HG03469 (cell line): Measurements from ENCODE around the gene CCDC102A.
A peak's percentile ranks its signal among the peaks of the same experiment; 100 is the strongest.

ENCODE experiments used
- ATAC-seq: cut with Tn5 transposase; IDR thresholded peaks from one replicate; pipeline ENCODE4 v1.9.1; 2021; ENCODE audit warnings: mild to moderate bottlenecking, moderate library complexity, moderate number of reproducible peaks; ENCODE audit not compliant: unreplicated experiment

Gene CCDC102A

GRCh38 chr16:57479976-57480753, 56.2 kb downstream of the CCDC102A start:
- ATAC-seq, result no peak

- no peak for ATAC-seq
These were observed 57.0 kb downstream of the CCDC102A start for GRCh38 chr16:57479205-57479975.

DNA sequence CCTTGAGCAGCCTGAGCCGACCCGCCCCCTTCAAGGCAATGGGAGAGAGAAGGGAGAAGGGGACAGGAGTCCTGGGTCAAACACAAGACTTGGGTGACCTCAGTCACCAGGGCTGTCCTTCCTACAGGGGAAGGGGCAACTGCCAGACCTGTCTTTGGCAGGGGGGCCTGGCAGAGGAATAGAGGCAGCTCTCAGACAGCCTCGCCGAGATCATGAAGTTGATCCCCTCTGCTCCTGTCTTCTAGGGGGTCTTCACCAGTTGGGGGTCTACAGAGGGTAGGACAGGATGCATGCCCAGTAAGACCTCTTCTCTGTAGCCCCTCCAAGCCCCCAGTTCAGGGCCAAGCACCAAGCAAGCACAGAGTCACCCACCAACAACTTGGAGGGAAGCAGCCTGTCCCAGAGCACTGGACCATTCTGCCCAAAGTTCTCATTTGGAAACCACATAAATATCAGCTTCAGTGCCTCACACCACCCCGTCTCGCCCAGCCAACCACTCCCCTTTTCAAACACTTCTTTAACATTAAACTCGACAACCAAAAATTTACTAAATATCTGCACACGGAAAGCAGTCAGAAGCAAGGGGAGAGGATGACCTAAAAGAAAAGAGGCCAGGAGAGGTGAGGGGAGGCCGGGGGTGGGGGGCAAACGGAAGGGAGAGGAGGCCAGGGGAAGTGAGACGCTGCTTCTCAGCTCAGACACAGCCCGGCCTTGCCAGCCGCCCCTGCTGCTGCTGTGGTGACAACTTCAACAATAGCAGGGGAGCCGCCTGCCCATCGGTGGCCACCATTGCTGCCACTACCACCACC, 57.8 kb downstream of the CCDC102A start:
- ATAC-seq, result no peak

- ATAC-seq, result no peak
These were observed 58.7 kb downstream of the CCDC102A start for GRCh38 chr16:57477531-57478202.

GRCh38 chr16:57476546-57477410, 59.6 kb downstream of the CCDC102A start:
- ATAC-seq, result no peak

DNA sequence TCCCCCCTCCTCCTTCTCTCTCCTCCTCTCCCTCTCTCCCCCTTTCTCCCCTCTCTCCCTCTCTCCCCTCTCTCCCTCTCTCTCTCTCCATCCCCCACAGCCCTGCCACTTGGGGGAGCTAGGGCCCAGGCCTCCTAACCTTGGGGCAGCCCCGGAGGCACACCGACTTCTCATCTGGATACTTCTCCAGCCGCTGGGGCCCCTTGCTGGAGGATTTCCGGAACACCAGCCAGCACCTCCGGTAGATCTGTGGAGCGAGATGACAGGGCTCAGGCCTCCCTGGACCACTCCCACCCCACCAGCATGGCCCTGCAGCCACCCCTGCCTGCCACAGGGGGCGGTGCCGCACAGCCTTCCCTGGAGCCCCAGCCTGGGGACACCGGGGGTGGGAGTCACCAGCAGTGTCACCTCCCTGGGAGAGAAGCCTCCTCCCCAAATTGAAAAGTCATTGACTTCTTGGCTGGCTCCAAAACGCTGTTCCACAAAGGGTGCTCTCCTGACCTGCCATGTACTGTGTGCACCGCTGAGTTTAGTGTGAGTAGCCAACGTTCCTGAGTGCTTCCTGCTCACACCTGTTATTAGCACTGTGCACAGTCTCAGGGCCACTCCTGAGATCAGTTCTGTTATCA, 60.5 kb downstream of the CCDC102A start:
- peak; percentile 72 for ATAC-seq

DNA sequence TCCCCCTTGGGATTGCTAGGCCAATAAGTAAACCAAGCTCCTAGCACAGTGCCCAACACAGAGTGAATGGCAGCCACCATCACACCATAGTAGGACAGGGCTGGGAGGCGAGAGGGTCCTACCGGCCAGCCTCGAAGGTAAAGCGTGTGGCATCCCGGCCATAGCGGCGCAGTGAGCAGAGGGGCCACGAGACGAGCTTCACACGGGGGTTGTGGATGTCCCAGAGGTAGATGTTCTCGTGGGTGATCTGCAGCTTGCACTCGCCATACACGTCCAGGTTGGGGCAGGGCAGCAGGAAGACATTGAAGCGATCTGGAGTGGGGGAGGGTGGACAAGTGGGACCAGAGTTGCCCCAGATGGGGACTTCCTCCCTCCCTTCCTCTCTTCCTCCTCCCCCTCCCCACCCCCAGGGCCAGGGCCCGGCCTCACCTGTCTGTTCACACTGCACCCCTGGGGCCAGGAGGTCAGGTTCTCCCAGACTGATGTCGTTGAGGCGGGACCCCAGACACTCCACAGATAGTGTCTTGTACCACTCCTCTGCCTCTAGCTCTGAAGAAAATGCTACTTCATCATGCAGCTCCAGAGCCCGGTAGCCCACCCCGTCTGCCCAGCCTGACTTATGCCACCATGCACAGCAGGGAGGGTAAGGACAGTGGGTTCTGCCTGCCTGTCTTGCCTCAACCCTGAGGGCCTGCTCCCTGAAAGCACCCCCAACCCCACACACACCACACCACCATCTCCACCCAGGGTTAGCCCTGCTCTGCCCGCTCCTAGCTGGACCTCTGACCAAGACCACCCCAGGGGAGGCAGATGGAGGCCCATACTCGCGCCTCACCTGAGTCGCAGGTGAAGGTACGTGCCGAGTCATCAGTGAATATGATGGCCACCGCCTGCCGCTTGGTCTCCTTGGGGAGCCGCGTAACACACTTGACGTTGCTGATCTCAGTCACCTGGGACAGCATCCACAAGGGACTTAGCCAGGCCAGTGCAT, 61.4 kb downstream of the CCDC102A start:
- no peak for ATAC-seq

GRCh38 chr16:57473906-57474305, 62.5 kb downstream of the CCDC102A start:
- ATAC-seq, result no peak

DNA sequence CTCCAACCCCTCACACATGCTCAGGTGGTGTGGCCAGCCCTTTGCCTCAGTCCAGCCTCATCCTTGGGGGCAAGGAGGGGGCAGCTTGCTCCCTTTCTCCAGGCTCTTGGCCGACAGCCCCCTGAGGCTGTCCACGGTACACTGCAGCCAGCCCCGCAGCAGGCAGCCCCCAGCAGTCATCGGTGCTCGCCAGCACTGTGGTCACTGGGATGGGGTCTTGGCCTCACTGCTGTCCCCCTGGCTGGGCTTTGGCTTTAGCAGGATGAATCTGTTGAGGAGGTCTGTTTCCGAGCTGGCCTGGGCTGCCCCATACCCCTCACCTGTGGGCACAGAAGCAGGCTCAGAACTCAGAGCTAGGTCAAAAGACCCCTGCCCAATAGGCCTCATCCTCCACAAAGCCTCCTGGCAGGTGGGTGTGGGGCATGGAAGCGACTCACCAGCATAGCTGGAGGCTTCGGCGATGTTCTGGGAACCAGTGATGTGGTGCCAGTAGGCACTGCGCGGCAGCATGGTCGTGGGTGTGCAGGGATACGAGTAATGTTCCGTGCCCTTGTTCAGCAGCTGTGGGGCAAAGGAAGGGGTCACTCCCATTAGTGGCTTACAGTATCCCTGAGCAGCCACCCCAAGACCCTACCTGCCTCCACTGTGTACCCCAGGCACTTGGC, 63.1 kb downstream of the CCDC102A start:
- no peak for ATAC-seq

- ATAC-seq, result no peak
These were observed 63.7 kb downstream of the CCDC102A start for GRCh38 chr16:57472665-57473060.

GRCh38 chr16:57471852-57472664, 64.3 kb downstream of the CCDC102A start:
- no peak for ATAC-seq

DNA sequence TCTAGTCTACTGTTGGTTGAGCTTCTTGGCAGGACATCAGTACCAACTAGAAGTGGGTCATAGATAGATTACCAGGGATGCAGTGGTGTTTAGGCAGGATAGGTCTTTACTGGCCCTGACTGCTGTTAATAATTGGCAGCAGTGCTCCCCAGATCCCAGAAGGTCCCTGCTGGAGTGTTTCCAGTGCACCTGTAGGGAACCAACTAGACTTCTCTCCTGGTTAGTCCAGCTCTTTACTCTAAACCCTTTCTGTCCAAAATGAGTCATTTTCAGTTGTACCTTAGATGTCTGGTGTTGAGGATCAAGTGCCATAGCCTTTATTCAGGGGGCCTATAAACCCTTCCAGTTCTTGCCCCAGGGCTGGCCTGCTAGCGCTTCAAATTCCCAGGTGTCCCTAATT, 65.2 kb downstream of the CCDC102A start:
- ATAC-seq, result no peak

DNA sequence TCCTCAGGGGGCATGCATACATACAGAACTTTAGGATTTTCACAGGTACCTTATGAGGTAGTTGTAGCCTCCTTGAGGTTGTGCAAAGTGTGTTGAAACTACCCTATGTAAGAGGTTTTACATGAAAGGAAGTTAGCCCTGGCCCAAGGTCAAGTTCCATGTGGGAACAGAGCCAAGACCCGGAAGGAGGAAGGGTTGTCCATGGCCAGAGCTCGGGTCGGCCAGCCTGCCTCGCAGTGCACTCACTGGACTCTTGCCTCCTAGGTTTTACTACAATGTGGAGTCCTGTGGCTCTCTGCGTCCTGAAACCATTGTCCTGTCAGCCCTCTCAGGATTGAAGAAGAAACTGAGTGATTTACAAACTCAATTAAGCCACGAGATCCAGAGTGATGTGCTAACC, 65.7 kb downstream of the CCDC102A start:
- no peak for ATAC-seq

GRCh38 chr16:57469917-57470470, 66.4 kb downstream of the CCDC102A start:
- ATAC-seq, result no peak

DNA sequence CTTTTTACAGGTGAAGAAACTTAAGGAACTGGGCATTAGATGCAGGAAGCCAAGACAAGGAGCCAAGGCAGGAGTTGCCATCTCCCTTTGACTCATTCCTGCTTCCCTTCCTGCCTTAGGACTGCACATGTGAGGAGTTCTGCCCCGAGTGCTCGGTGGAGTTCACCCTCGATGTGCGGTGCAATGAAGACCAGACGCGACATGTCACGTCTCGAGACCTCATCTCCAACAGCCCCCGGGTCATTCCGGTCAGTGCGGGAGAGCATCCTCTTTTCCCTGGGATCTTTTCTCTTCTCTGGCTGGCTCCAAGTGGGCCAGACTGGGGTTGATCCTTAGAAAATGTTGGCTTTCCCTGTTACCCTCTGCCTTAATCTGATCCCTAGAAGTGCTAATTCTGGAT, 67.3 kb downstream of the CCDC102A start:
- ATAC-seq, result no peak

GRCh38 chr16:57468346-57468745, 68.0 kb downstream of the CCDC102A start:
- no peak for ATAC-seq

DNA sequence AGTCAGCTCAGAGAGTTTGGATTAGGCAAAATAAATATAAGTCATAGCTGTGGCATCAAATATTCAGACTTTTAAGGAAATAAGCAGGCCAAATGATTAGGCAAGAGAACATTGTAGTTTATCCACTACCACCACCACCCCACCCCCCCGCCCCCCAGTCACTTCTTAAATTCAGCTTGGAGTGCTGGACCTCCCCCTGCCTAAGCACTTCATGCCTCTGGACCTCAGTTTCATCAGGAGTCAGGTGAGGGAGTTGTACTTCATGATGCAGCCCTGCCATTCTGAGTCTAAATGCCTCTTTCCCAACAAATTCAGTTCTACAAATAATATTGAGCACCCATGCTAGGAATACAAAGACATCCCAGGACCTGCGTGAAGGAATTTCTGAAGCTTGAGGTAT, 71.8 kb downstream of the CCDC102A start:
- no peak for ATAC-seq
